HCT116 (cell line): Measurements from ENCODE around the gene GSG1L.

Experiments
- CEBPB ChIP-seq: IDR thresholded peaks from 2 replicates; pipeline ENCODE4 v1.6.1; 2012; ENCODE audit warnings: low read depth
- CTCF ChIP-seq, 3 experiments: fragments of 200-600 bp in 1 of 3; sonication (generic) in 1 of 3; IDR thresholded peaks in 2 of 3; conservative IDR thresholded peaks in 1 of 3; 2 replicates each; pipeline ENCODE4 v1.5.1; 2012 to 2017; ENCODE audit warnings: low read depth in 2 of 3, low read length in 2 of 3, antibody characterized with exemption in 1 of 3, borderline replicate concordance in 1 of 3, control low read depth in 1 of 3, mild to moderate bottlenecking in 1 of 3, mixed read lengths in 1 of 3, mixed run types in 1 of 3, moderate library complexity in 1 of 3; ENCODE audit not compliant: insufficient read depth in 1 of 3
- EZH2 ChIP-seq: fragments of 200-600 bp; sonication (generic); IDR thresholded peaks from 2 replicates; pipeline ENCODE4 v1.6.1; 2017; ENCODE audit warnings: antibody characterized with exemption, mixed run types
- MAX ChIP-seq: IDR thresholded peaks from 2 replicates; pipeline ENCODE4 v1.6.1; 2012
- POLR2AphosphoS5 ChIP-seq: IDR thresholded peaks from 2 replicates; pipeline ENCODE4 v1.6.1; 2011; ENCODE audit warnings: mild to moderate bottlenecking, low read depth, low read length, moderate library complexity
- SP1 ChIP-seq: IDR thresholded peaks from 2 replicates; pipeline ENCODE4 v1.6.1; 2012; ENCODE audit warnings: low read depth
- TCF7L2 ChIP-seq: IDR thresholded peaks from 2 replicates; pipeline ENCODE4 v1.7.0; 2011; ENCODE audit warnings: borderline replicate concordance, inconsistent platforms; ENCODE audit not compliant: insufficient read depth, insufficient read length; ENCODE audit errors: extremely low read depth
- TF ChIP-seq, protein P1 (sequence below): IDR thresholded peaks from 2 replicates; pipeline ENCODE4 v1.6.1; 2012; ENCODE audit warnings: low read depth

GRCh38 chr16:28013392-28013791, 50.1 kb downstream of the GSG1L start:
- TF ChIP-seq CTCF (IDR thresholded peaks at IDR 0.05 in 2 of 3, conservative IDR thresholded peaks at IDR 0.05 in 1 of 3; ENCODE audit: borderline replicate concordance in 1 of 3, insufficient read depth in 1 of 3, low read depth in 2 of 3, low read length in 2 of 3) (no peak), MAX (no peak), TCF7L2 (no peak), POLR2AphosphoS5 (no peak), SP1 (no peak), EZH2 (no peak), CEBPB (no peak)
- TF ChIP-seq, protein P1, sequence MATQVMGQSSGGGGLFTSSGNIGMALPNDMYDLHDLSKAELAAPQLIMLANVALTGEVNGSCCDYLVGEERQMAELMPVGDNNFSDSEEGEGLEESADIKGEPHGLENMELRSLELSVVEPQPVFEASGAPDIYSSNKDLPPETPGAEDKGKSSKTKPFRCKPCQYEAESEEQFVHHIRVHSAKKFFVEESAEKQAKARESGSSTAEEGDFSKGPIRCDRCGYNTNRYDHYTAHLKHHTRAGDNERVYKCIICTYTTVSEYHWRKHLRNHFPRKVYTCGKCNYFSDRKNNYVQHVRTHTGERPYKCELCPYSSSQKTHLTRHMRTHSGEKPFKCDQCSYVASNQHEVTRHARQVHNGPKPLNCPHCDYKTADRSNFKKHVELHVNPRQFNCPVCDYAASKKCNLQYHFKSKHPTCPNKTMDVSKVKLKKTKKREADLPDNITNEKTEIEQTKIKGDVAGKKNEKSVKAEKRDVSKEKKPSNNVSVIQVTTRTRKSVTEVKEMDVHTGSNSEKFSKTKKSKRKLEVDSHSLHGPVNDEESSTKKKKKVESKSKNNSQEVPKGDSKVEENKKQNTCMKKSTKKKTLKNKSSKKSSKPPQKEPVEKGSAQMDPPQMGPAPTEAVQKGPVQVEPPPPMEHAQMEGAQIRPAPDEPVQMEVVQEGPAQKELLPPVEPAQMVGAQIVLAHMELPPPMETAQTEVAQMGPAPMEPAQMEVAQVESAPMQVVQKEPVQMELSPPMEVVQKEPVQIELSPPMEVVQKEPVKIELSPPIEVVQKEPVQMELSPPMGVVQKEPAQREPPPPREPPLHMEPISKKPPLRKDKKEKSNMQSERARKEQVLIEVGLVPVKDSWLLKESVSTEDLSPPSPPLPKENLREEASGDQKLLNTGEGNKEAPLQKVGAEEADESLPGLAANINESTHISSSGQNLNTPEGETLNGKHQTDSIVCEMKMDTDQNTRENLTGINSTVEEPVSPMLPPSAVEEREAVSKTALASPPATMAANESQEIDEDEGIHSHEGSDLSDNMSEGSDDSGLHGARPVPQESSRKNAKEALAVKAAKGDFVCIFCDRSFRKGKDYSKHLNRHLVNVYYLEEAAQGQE, result no peak
